Measurements from ENCODE around the gene MRS2.

Gene MRS2

DNA sequence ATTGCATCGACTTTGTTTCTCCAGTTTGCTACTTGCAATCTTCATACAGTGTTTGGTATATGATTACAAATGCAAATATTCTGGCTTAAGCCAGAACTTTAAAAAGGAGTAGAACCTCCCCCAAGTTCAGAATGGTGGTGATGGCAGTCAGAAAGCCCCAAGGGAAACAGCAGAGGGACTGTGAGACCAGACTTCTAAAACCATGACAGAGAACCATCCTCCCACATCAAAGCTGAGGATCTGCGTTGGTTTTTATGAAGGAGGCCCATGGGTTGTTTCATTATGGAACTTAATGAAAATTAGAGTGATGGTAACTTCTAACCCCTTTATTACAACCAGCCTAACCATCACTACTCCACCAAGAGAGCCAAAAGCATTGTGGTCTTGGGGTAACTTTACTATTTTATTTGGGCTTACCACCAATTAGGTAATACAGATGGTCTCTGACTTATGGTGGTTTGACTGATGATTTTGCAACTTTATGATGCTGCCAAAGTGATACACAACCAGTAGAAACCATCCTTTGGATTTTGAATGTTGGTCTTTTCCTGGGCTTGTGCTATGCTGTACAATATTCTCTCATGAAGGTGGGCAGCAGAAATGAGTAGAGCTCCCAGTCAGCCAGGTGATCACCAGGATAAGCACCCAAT lies 10.9 kb upstream of the MRS2 start:
- no peak overlapping the region for H3K4me3 ChIP-seq (replicated peaks; ENCODE audit: insufficient read depth, low read length)
- H3K27ac ChIP-seq (replicated peaks): no peak overlapping the region
- TF ChIP-seq GABPA (IDR thresholded peaks at IDR 0.05; ENCODE audit: low read depth): no peak
- TF ChIP-seq POLR2AphosphoS5 (IDR thresholded peaks at IDR 0.05; ENCODE audit: low read depth): no peak
- no peak for TF ChIP-seq SPI1 (IDR thresholded peaks at IDR 0.05; ENCODE audit: borderline replicate concordance, low read depth)
- TF ChIP-seq, protein P1, sequence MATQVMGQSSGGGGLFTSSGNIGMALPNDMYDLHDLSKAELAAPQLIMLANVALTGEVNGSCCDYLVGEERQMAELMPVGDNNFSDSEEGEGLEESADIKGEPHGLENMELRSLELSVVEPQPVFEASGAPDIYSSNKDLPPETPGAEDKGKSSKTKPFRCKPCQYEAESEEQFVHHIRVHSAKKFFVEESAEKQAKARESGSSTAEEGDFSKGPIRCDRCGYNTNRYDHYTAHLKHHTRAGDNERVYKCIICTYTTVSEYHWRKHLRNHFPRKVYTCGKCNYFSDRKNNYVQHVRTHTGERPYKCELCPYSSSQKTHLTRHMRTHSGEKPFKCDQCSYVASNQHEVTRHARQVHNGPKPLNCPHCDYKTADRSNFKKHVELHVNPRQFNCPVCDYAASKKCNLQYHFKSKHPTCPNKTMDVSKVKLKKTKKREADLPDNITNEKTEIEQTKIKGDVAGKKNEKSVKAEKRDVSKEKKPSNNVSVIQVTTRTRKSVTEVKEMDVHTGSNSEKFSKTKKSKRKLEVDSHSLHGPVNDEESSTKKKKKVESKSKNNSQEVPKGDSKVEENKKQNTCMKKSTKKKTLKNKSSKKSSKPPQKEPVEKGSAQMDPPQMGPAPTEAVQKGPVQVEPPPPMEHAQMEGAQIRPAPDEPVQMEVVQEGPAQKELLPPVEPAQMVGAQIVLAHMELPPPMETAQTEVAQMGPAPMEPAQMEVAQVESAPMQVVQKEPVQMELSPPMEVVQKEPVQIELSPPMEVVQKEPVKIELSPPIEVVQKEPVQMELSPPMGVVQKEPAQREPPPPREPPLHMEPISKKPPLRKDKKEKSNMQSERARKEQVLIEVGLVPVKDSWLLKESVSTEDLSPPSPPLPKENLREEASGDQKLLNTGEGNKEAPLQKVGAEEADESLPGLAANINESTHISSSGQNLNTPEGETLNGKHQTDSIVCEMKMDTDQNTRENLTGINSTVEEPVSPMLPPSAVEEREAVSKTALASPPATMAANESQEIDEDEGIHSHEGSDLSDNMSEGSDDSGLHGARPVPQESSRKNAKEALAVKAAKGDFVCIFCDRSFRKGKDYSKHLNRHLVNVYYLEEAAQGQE (IDR thresholded peaks at IDR 0.05; ENCODE audit: insufficient replicate concordance, low read depth): no peak
- TF ChIP-seq, protein P2, sequence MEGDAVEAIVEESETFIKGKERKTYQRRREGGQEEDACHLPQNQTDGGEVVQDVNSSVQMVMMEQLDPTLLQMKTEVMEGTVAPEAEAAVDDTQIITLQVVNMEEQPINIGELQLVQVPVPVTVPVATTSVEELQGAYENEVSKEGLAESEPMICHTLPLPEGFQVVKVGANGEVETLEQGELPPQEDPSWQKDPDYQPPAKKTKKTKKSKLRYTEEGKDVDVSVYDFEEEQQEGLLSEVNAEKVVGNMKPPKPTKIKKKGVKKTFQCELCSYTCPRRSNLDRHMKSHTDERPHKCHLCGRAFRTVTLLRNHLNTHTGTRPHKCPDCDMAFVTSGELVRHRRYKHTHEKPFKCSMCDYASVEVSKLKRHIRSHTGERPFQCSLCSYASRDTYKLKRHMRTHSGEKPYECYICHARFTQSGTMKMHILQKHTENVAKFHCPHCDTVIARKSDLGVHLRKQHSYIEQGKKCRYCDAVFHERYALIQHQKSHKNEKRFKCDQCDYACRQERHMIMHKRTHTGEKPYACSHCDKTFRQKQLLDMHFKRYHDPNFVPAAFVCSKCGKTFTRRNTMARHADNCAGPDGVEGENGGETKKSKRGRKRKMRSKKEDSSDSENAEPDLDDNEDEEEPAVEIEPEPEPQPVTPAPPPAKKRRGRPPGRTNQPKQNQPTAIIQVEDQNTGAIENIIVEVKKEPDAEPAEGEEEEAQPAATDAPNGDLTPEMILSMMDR (IDR thresholded peaks at IDR 0.05; ENCODE audit: insufficient read depth, low read length): no peak
- H3K27me3 ChIP-seq (ENCODE audit: insufficient read depth, poor library complexity, severe bottlenecking): no peaks in the 10 kb centered on the region
- DNase-seq (ENCODE audit: low read depth in 1 of 2, low spot score in 1 of 2): no peak

DNA sequence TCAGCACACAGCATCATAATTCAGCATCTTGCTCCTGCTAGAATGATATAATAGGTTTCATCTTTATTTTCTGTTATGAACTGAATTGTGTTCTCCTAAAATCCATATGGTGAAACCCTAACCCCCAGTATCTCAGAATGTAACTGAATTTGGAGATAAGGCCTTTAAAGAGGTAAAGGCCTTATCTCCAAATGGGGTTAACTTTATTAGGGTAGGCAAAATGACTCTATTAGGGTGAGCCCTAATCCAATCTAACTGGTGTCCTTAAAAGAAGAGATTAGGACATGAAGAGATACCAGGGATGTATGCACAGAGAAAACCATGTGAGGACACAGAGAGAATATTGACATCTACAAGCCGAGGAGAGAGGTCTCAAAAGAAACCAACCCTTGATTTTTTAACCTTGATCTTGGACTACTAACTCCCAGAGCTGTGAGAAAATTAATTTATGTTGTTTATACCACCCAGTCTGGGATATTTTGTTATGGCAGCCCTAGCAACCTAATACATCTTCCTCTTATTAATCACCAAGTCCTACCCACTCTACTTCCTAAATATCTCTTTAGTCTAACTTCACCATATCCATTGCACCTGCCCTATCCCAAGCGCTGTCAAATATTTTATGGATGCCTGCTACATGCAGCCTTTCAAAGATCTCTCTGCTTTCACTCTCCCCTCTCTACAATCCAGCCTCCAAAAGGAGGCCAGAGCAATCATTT lies 8.5 kb upstream of the MRS2 start:
- Histone ChIP-seq H3K27ac (replicated peaks) (no peak overlapping the region), H3K27me3 (ENCODE audit: insufficient read depth, poor library complexity, severe bottlenecking) (no peaks in the 10 kb centered on the region), H3K4me3 (replicated peaks; ENCODE audit: insufficient read depth, low read length) (no peak overlapping the region)
- TF ChIP-seq GABPA (IDR thresholded peaks at IDR 0.05; ENCODE audit: low read depth) (no peak), SPI1 (IDR thresholded peaks at IDR 0.05; ENCODE audit: borderline replicate concordance, low read depth) (no peak), POLR2AphosphoS5 (IDR thresholded peaks at IDR 0.05; ENCODE audit: low read depth) (no peak)
- TF ChIP-seq, protein P1 (IDR thresholded peaks at IDR 0.05; ENCODE audit: insufficient replicate concordance, low read depth): no peak
- TF ChIP-seq, protein P2 (IDR thresholded peaks at IDR 0.05; ENCODE audit: insufficient read depth, low read length): no peak
- no peak for DNase-seq (ENCODE audit: low read depth in 1 of 2, low spot score in 1 of 2)

DNA sequence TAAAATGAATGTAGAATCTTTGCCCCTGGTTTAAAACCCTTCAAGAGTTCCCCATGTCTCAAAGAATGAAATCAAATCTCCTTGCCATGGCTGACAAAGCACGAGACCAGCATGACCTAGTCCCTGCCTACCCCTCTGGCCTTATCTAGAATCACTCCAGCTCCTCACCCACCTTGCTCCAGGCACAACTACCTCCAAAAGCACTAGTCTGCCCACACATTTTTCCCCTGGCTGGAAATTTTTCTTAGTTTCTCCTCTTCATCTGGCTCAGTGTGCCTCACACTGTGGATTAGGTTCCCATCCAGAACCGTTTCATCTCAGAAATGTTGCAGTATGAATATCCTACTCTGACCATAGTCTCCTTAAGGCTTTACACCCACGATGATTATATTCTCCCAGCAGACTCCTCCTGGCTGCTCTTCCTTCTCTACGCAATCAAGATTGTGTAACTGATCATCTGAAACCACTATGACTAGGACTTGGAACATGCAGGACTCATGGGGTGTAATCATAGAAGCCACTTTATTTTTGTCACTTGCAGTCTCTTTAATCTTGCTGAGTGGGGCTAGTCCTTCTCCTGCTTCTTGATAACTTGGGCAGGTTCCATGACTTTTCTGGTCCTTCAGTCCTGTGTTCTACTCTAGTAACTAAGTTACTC lies 7.8 kb upstream of the MRS2 start:
- no peak overlapping the region for H3K27ac ChIP-seq (replicated peaks)
- peak; percentile 27 to 44 for DNase-seq (ENCODE audit: low read depth in 1 of 2, low spot score in 1 of 2)
- TF ChIP-seq POLR2AphosphoS5 (IDR thresholded peaks at IDR 0.05; ENCODE audit: low read depth): no peak
- no peak for TF ChIP-seq GABPA (IDR thresholded peaks at IDR 0.05; ENCODE audit: low read depth)
- TF ChIP-seq SPI1 (IDR thresholded peaks at IDR 0.05; ENCODE audit: borderline replicate concordance, low read depth): no peak
- TF ChIP-seq, protein P1 (IDR thresholded peaks at IDR 0.05; ENCODE audit: insufficient replicate concordance, low read depth): no peak
- TF ChIP-seq, protein P2 (IDR thresholded peaks at IDR 0.05; ENCODE audit: insufficient read depth, low read length): no peak
- H3K27me3 ChIP-seq (ENCODE audit: insufficient read depth, poor library complexity, severe bottlenecking): no peaks in the 10 kb centered on the region
- no peak overlapping the region for H3K4me3 ChIP-seq (replicated peaks; ENCODE audit: insufficient read depth, low read length)
